Activated CD4-positive, alpha-beta T cell treated with anti-CD3 and anti-CD28 coated beads for 36 hours (primary cell): ENCODE results near the gene DUSP22. TPM values are rescaled to one million over a fixed set of nuclear protein-coding genes. Genes with fewer than 3 reads are reported as not detected.

Experiments used
- ATAC-seq: fragments of 200-7000 bp; cut with Tn5 transposase; one replicate; pipeline ENCODE4 v1.10.0; 2021; ENCODE audit warnings: mild to moderate bottlenecking, moderate library complexity
- CTCF ChIA-PET: fragments of 350-600 bp; sonication (Branson Sonifier 250); formaldehyde crosslinking; loops from one replicate; lab custom pipeline; 2021; ENCODE audit warnings: antibody characterized with exemption; lab: Charles Lee
- POLR2A ChIA-PET: fragments of 350-600 bp; sonication (Branson Sonifier 250); formaldehyde crosslinking; loops from one replicate; lab custom pipeline; 2021; ENCODE audit warnings: antibody characterized with exemption, inconsistent platforms; lab: Charles Lee
- DNase-seq: peaks from one replicate; pipeline ENCODE4 v3.0.0-alpha.2; 2020
- H3K27ac Mint-ChIP-seq: one replicate; pipeline ENCODE4 v1.8.0; 2021; ENCODE audit warnings: mixed read lengths
- H3K27me3 Mint-ChIP-seq: one replicate; pipeline ENCODE4 v1.8.0; 2021; ENCODE audit warnings: mixed read lengths
- H3K36me3 Mint-ChIP-seq: one replicate; pipeline ENCODE4 v1.8.0; 2021; ENCODE audit warnings: low read depth, mixed read lengths
- H3K4me1 Mint-ChIP-seq: one replicate; pipeline ENCODE4 v1.8.0; 2021; ENCODE audit warnings: mixed read lengths
- H3K4me3 Mint-ChIP-seq: one replicate; pipeline ENCODE4 v1.8.0; 2021; ENCODE audit warnings: mild to moderate bottlenecking, moderate library complexity, mixed read lengths
- H3K9me3 Mint-ChIP-seq: one replicate; pipeline ENCODE4 v1.8.0; 2021; ENCODE audit warnings: low read depth, mixed read lengths
- intact Hi-C, 2 experiments: fragments of 100-400 bp; cut with DNase I in 1 of 2; cut with micrococcal nuclease in 1 of 2; formaldehyde crosslinking; loops; one replicate each; pipeline versions ENCODE4 v1.14.2 to v1.15.1; 2022 to 2024; cut with DNase I, micrococcal nuclease
- total RNA-seq, 2 experiments: library from RNA; stranded (reverse); gene quantifications; one replicate each; pipeline ENCODE4 v1.2.3, GENCODE V29; 2021

The DUSP22 gene
- total RNA-seq, 2 experiments from 2014 or later = 33.2 to 33.7 TPM

GRCh38 chr6:397056-397455 lies 104.8 kb downstream of the DUSP22 start:
- Mint-ChIP-seq H3K36me3 (peaks cover 91% of the 10 kb centered on the region), H3K27ac (peak overlapping the region; percentile 88), H3K9me3 (no peaks in the 10 kb centered on the region), H3K4me3 (peak overlapping the region; percentile 68), H3K4me1 (peaks cover 71% of the 10 kb centered on the region), H3K27me3 (no peaks in the 10 kb centered on the region)
- POLR2A ChIA-PET = interaction anchor here (0.6 to 1.8 kb wide), 4 partner anchors 71 to 106 kb away, joined by 3 to 6 read pairs (median 3); no protein-coding TSS in a partner anchor
- intact Hi-C loops = no loop called here
- CTCF ChIA-PET = interaction anchor here (0.6 to 3.7 kb wide), 10 partner anchors 9 to 325 kb away, joined by 3 to 12 read pairs (median 4); no protein-coding TSS in a partner anchor
- DNase-seq = no peak
- ATAC-seq = no peak

- ChIA-PET CTCF (interaction anchor here (0.6 to 3.7 kb wide), 13 partner anchors 8 to 324 kb away, joined by 3 to 12 read pairs (median 3); no protein-coding TSS in a partner anchor), POLR2A (interaction anchor here (0.6 to 1.8 kb wide), 6 partner anchors 8 to 105 kb away, joined by 3 to 6 read pairs (median 3); no protein-coding TSS in a partner anchor)
- no peaks in the 10 kb centered on the region for H3K9me3 Mint-ChIP-seq
- DNase-seq (no peak), ATAC-seq (no peak)
- peak overlapping the region; percentile 68 for H3K4me3 Mint-ChIP-seq
- intact Hi-C loops = no loop called here
- peaks cover 76% of the 10 kb centered on the region for H3K4me1 Mint-ChIP-seq
- H3K27ac Mint-ChIP-seq = peak overlapping the region; percentile 88
- H3K36me3 Mint-ChIP-seq = peaks cover 92% of the 10 kb centered on the region
- no peaks in the 10 kb centered on the region for H3K27me3 Mint-ChIP-seq
Observed at GRCh38 chr6:397604-398003, 105.3 kb downstream of the DUSP22 start.

- Mint-ChIP-seq H3K4me3 (peak overlapping the region; percentile 68), H3K9me3 (no peaks in the 10 kb centered on the region), H3K27me3 (no peaks in the 10 kb centered on the region), H3K27ac (peak overlapping the region; percentile 88), H3K36me3 (peaks cover 92% of the 10 kb centered on the region), H3K4me1 (peaks cover 81% of the 10 kb centered on the region)
- ChIA-PET CTCF (interaction anchor here (0.6 to 3.7 kb wide), 11 partner anchors 8 to 324 kb away, joined by 3 to 12 read pairs (median 3); no protein-coding TSS in a partner anchor), POLR2A (interaction anchor here (0.6 to 1.8 kb wide), 9 partner anchors 9 to 105 kb away, joined by 3 to 6 read pairs (median 3); no protein-coding TSS in a partner anchor)
- ATAC-seq (no peak), DNase-seq (no peak)
- intact Hi-C loops = no loop called here
Observed at GRCh38 chr6:398065-398464, 105.8 kb downstream of the DUSP22 start.

GRCh38 chr6:398558-399078 lies 106.3 kb downstream of the DUSP22 start:
- H3K9me3 Mint-ChIP-seq = no peaks in the 10 kb centered on the region
- H3K36me3 Mint-ChIP-seq = peaks cover 94% of the 10 kb centered on the region
- no peaks in the 10 kb centered on the region for H3K27me3 Mint-ChIP-seq
- peak overlapping the region; percentile 88 for H3K27ac Mint-ChIP-seq
- intact Hi-C loops = no loop called here
- peaks cover 86% of the 10 kb centered on the region for H3K4me1 Mint-ChIP-seq
- H3K4me3 Mint-ChIP-seq = peak overlapping the region; percentile 68
- ATAC-seq (no peak), DNase-seq (no peak)
- ChIA-PET POLR2A (interaction anchor here (0.6 to 8.8 kb wide), 10 partner anchors 6 to 106 kb away, joined by 3 to 121 read pairs (median 5); partner anchors contain the start of genes DUSP22 and IRF4), CTCF (interaction anchor here (0.6 to 3.7 kb wide), 14 partner anchors 8 to 323 kb away, joined by 3 to 14 read pairs (median 4); partner anchors contain the start of gene IRF4)

- ChIA-PET CTCF (interaction anchor here (0.6 to 1.7 kb wide), 12 partner anchors 10 to 212 kb away, joined by 3 to 14 read pairs (median 4); partner anchors contain the start of gene IRF4), POLR2A (interaction anchor here (0.6 to 8.8 kb wide), 22 partner anchors 8 to 293 kb away, joined by 3 to 121 read pairs (median 5); partner anchors contain the start of genes DUSP22, EXOC2 and IRF4)
- intact Hi-C loops = loop anchor here in 1 of 2 experiments (5.0 kb wide), 1 partner anchor 47 kb away; no protein-coding TSS in a partner anchor
- DNase-seq (peak; percentile 78), ATAC-seq (peak; percentile 28)
- no peaks in the 10 kb centered on the region for H3K27me3 Mint-ChIP-seq
- H3K27ac Mint-ChIP-seq = peak overlapping the region; percentile 88
- peaks cover 94% of the 10 kb centered on the region for H3K36me3 Mint-ChIP-seq
- peaks cover 91% of the 10 kb centered on the region for H3K4me1 Mint-ChIP-seq
- peak overlapping the region; percentile 68 for H3K4me3 Mint-ChIP-seq
- H3K9me3 Mint-ChIP-seq = no peaks in the 10 kb centered on the region
Observed at GRCh38 chr6:399785-400534, 107.7 kb downstream of the DUSP22 start.

- Mint-ChIP-seq H3K4me3 (peak overlapping the region; percentile 63), H3K36me3 (peaks cover 94% of the 10 kb centered on the region), H3K9me3 (no peaks in the 10 kb centered on the region), H3K4me1 (peaks cover 91% of the 10 kb centered on the region), H3K27me3 (no peaks in the 10 kb centered on the region), H3K27ac (peak overlapping the region; percentile 92)
- no peak for DNase-seq
- ATAC-seq = no peak
- ChIA-PET CTCF (interaction anchor here (1.0 to 1.7 kb wide), 4 partner anchors 11 to 31 kb away, joined by 3 to 7 read pairs (median 4); no protein-coding TSS in a partner anchor), POLR2A (interaction anchor here (0.6 to 8.8 kb wide), 6 partner anchors 8 to 97 kb away, joined by 3 to 121 read pairs (median 7); partner anchors contain the start of gene IRF4)
- intact Hi-C loops = loop anchor here in 1 of 2 experiments (5.0 kb wide), 1 partner anchor 46 kb away; no protein-coding TSS in a partner anchor
Observed at GRCh38 chr6:400815-401214, 108.5 kb downstream of the DUSP22 start.

Other genes with a start within 250 kb of the DUSP22 start
- 100 to 1,000 TPM; 601 to 617 TPM for gene IRF4, start 99.3 kb downstream of the DUSP22 start, total RNA-seq